ES-I3 (cell line): ENCODE results near the gene DAPK2.

ENCODE experiments used
- H3K36me3 ChIP-seq: 2 replicates; pipeline ENCODE4 v1.6.1; 2013; ENCODE audit warnings: mild to moderate bottlenecking, low read length, control low read depth, moderate library complexity; ENCODE audit not compliant: insufficient read depth
- H3K4me1 ChIP-seq: 2 replicates; pipeline ENCODE4 v1.6.1; 2013; ENCODE audit warnings: mild to moderate bottlenecking, control low read depth, low read length; ENCODE audit not compliant: insufficient read depth
- H3K9ac ChIP-seq: 2 replicates; pipeline ENCODE4 v1.6.1; 2013; ENCODE audit warnings: low read depth, mild to moderate bottlenecking, low read length, moderate library complexity
- H3K9me3 ChIP-seq: 2 replicates; pipeline ENCODE4 v1.6.1; 2013; ENCODE audit warnings: mild to moderate bottlenecking, low read length, moderate library complexity; ENCODE audit not compliant: control insufficient read depth, insufficient read depth

DAPK2 gene

GRCh38 chr15:63986751-63987341, 59.4 kb downstream of the DAPK2 start:
- Histone ChIP-seq H3K9me3 (no peaks in the 10 kb centered on the region), H3K4me1 (no peaks in the 10 kb centered on the region), H3K36me3 (no peaks in the 10 kb centered on the region), H3K9ac (no peak overlapping the region)

- Histone ChIP-seq H3K9me3 (no peaks in the 10 kb centered on the region), H3K4me1 (no peaks in the 10 kb centered on the region), H3K9ac (no peak overlapping the region), H3K36me3 (no peaks in the 10 kb centered on the region)
Measured at GRCh38 chr15:63986185-63986680, 60.1 kb downstream of the DAPK2 start.

GRCh38 chr15:63985221-63986184, 60.8 kb downstream of the DAPK2 start:
- Histone ChIP-seq H3K9me3 (no peaks in the 10 kb centered on the region), H3K9ac (no peak overlapping the region), H3K4me1 (no peaks in the 10 kb centered on the region), H3K36me3 (no peaks in the 10 kb centered on the region)

GRCh38 chr15:63984331-63984730, 62.0 kb downstream of the DAPK2 start:
- Histone ChIP-seq H3K9me3 (no peaks in the 10 kb centered on the region), H3K4me1 (no peaks in the 10 kb centered on the region), H3K36me3 (no peaks in the 10 kb centered on the region), H3K9ac (no peak overlapping the region)

GRCh38 chr15:63983061-63983711, 63.1 kb downstream of the DAPK2 start:
- no peak overlapping the region for H3K9ac ChIP-seq
- no peaks in the 10 kb centered on the region for H3K9me3 ChIP-seq
- H3K4me1 ChIP-seq, result no peaks in the 10 kb centered on the region
- no peaks in the 10 kb centered on the region for H3K36me3 ChIP-seq

DNA sequence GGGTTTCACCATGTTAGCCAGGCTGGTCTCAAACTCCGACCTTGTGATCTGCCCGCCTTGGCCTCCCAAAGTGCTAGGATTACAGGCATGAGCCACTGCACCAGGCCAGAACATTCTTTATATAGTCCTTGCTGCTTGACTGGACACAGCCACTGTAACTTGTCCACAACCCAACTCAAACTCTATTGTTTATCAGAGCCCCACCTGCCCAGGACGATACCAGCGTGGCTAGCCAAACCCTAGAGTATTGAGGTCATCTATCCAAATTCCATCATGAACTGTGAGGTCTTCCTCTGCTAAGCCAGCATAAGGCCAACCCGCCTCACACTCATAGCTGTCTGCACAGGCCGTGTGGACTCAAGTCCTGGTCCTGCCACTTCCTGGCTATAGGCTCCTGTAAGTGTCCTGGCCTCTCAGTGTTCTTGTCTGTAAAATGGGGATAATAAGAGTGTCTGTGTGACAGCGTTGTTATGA, 63.9 kb downstream of the DAPK2 start:
- Histone ChIP-seq H3K9ac (no peak overlapping the region), H3K36me3 (no peaks in the 10 kb centered on the region), H3K4me1 (no peaks in the 10 kb centered on the region), H3K9me3 (no peaks in the 10 kb centered on the region)

GRCh38 chr15:63981596-63982320, 64.5 kb downstream of the DAPK2 start:
- no peaks in the 10 kb centered on the region for H3K4me1 ChIP-seq
- no peak overlapping the region for H3K9ac ChIP-seq
- H3K9me3 ChIP-seq, result no peaks in the 10 kb centered on the region
- no peaks in the 10 kb centered on the region for H3K36me3 ChIP-seq

GRCh38 chr15:63979262-63979793, 67.0 kb downstream of the DAPK2 start:
- H3K36me3 ChIP-seq, result no peaks in the 10 kb centered on the region
- H3K4me1 ChIP-seq, result peaks cover 5% of the 10 kb centered on the region
- no peaks in the 10 kb centered on the region for H3K9me3 ChIP-seq
- H3K9ac ChIP-seq, result no peak overlapping the region

DNA sequence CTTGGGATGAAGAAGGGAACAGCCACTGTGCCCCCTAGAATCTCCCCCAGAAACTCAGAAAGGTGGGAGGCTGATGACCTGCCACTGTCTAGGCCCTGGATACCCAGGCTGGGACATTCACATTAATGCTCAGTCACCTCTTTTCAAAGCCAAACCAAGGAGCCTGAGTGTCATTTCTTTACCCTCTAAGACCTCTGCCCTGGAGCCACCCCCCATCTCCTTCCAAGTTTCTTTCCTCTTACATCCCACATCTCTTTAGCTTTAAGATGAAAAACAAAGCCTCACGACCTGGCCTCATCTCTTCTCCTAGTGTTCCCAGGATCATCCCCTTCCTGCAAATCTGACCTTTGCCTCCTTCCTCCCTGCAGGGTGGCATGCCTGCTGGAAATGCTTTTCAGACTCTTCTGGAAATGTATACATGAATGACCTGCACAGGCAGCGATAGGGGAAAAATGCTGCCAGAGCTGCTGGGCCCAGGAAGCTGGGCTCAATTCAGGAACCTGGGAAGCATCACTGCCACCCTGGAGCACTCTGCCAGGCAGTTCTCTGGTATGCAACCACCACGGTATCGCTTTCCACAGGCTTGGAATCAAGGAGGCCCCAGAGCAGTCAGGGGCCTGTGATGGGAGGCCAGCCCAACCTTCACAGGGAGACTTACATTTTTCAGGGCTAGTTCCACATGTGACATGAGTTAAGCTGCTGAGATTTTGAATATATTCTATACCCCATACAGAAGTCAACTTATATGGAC, 67.6 kb downstream of the DAPK2 start:
- no peaks in the 10 kb centered on the region for H3K9me3 ChIP-seq
- no peak overlapping the region for H3K9ac ChIP-seq
- peaks cover 8% of the 10 kb centered on the region for H3K4me1 ChIP-seq
- H3K36me3 ChIP-seq, result no peaks in the 10 kb centered on the region

DNA sequence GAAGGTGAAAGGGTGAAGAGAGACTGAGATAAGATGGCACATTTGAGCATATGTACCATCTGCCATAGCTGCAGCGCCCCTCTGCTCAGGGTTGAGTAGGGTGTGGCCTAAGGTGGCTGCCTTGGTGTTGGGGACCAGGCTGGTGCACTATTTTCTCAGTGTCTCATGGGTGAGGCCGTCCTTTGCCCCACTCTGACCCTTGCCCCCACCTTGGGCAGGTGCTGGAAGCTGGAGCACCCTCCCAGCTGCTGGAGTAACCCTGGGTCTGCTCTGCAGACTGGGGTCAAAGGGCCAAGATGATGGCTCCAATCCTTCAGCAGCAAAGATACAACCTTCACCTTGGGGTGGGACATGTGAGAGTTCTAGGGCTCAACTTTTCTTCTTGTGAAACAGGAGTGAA, 69.2 kb downstream of the DAPK2 start:
- no peaks in the 10 kb centered on the region for H3K36me3 ChIP-seq
- no peaks in the 10 kb centered on the region for H3K9me3 ChIP-seq
- H3K4me1 ChIP-seq, result peaks cover 8% of the 10 kb centered on the region
- H3K9ac ChIP-seq, result no peak overlapping the region

GRCh38 chr15:63974021-63974420, 72.3 kb downstream of the DAPK2 start:
- H3K9ac ChIP-seq, result no peak overlapping the region
- peaks cover 13% of the 10 kb centered on the region for H3K4me1 ChIP-seq
- no peaks in the 10 kb centered on the region for H3K36me3 ChIP-seq
- no peaks in the 10 kb centered on the region for H3K9me3 ChIP-seq

DNA sequence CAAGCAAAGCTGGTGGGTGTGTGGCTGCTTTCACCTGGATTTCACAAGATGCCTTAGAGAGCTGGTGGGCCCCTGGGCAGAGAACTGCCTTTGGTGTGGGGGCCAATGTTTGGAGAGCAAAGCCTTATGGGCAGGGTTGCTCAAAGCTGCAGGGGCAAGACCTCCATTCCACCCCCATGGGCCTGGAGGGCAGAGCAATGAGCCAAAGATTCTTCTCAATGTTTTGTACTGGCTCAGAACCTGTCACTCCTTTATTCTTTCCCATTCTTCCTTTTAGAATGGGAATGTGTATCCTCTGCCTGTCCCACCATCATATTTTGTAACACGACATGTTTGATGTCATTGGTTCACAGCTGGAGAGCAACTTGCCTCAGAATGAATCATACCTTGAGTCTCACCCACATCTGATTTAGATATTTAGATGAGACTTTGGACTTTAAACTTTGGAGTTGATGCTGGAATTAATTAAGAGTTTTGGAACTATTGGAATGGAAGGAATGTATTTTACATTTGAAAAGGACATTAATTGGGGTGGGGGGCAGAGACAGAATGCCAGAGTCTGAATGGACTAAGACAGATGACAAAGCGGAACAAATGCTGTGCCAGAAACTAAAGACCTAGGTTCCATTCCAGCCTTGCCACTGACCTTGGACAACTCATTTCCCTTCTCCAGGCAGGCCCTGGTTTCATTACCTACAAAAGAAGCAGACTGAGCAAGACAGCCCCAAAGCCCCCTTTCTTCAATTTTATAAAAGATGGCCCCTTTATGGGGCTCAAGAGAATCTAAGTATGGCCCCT, 72.9 kb downstream of the DAPK2 start:
- Histone ChIP-seq H3K4me1 (peaks cover 17% of the 10 kb centered on the region), H3K9ac (no peak overlapping the region)

GRCh38 chr15:63972801-63973200, 73.5 kb downstream of the DAPK2 start:
- Histone ChIP-seq H3K4me1 (peaks cover 17% of the 10 kb centered on the region), H3K9me3 (no peaks in the 10 kb centered on the region), H3K9ac (no peak overlapping the region), H3K36me3 (no peaks in the 10 kb centered on the region)

More for the DNA sequence above, 72.9 kb downstream of the DAPK2 start:
- Histone ChIP-seq H3K36me3 (no peaks in the 10 kb centered on the region), H3K9me3 (no peaks in the 10 kb centered on the region)
